PC-9 (cell line): Measurements from ENCODE around the gene ADGRD1. TPM values are rescaled to one million over a fixed set of nuclear protein-coding genes. Genes with fewer than 3 reads are reported as not detected.
A peak's percentile ranks its signal among the peaks of the same experiment; 100 is the strongest.

ENCODE experiments used
- BruUV-seq: library from RNA; stranded (reverse); fragments of 400-500 nt; replicated peaks from 2 replicates; lab custom pipeline; 2021; lab: Mats Ljungman, UMichigan
- CTCF ChIA-PET: fragments of 300-600 bp; sonication (Branson Sonifier 250); formaldehyde crosslinking; loops from one replicate; lab custom pipeline; 2022; ENCODE audit warnings: antibody characterized with exemption; lab: Charles Lee
- POLR2A ChIA-PET: fragments of 300-600 bp; sonication (Branson Sonifier 250); formaldehyde crosslinking; loops from one replicate; lab custom pipeline; 2022; ENCODE audit warnings: antibody characterized with exemption; ENCODE audit not compliant: unreplicated experiment; lab: Charles Lee
- DNase-seq, 2 experiments: peaks; one replicate each; pipeline versions ENCODE4 v3.0.0 to v3.0.0-alpha.2; 2015 to 2022; ENCODE audit warnings: mixed read lengths in 1 of 2
- H2AFZ ChIP-seq: fragments of 200-600 bp; sonication (generic); 2 replicates; pipeline ENCODE4 v1.8.1; 2017; ENCODE audit warnings: antibody characterized with exemption
- H3F3A ChIP-seq: fragments of 200-600 bp; sonication (generic); 2 replicates; pipeline ENCODE4 v1.8.1; 2017; ENCODE audit warnings: antibody characterized with exemption, mild to moderate bottlenecking, low read depth; ENCODE audit not compliant: insufficient read depth
- H3K27ac ChIP-seq: fragments of 200-600 bp; sonication (generic); 2 replicates; pipeline ENCODE4 v1.6.1; 2016; ENCODE audit warnings: mixed run types
- H3K27me3 ChIP-seq: fragments of 200-600 bp; sonication (generic); 2 replicates; pipeline ENCODE4 v1.6.1; 2016; ENCODE audit warnings: low read depth, mixed run types; ENCODE audit not compliant: insufficient read depth
- H3K36me3 ChIP-seq: fragments of 200-600 bp; sonication (generic); 2 replicates; pipeline ENCODE4 v1.6.1; 2016; ENCODE audit warnings: low read depth, mixed run types
- H3K4me1 ChIP-seq: fragments of 200-600 bp; sonication (generic); replicated peaks from 2 replicates; pipeline ENCODE4 v1.6.1; 2016; ENCODE audit warnings: mixed run types; ENCODE audit not compliant: insufficient read depth
- H3K4me2 ChIP-seq: fragments of 200-600 bp; sonication (generic); 2 replicates; pipeline ENCODE4 v1.6.1; 2017; ENCODE audit warnings: mixed run types
- H3K4me3 ChIP-seq: fragments of 200-600 bp; sonication (generic); 2 replicates; pipeline ENCODE4 v1.6.1; 2016; ENCODE audit warnings: mixed run types
- H3K79me2 ChIP-seq: fragments of 200-600 bp; sonication (generic); 2 replicates; pipeline ENCODE4 v1.6.1; 2017; ENCODE audit warnings: low read depth, mixed run types
- H3K9me2 ChIP-seq: fragments of 200-600 bp; sonication (generic); 2 replicates; pipeline ENCODE4 v1.8.1; 2017; ENCODE audit warnings: mild to moderate bottlenecking; ENCODE audit not compliant: insufficient read depth
- H3K9me3 ChIP-seq: fragments of 200-600 bp; sonication (generic); 2 replicates; pipeline ENCODE4 v1.8.1; 2016; ENCODE audit warnings: low read depth; ENCODE audit not compliant: insufficient read depth
- H4K20me1 ChIP-seq: fragments of 200-600 bp; sonication (generic); 2 replicates; pipeline ENCODE4 v1.8.1; 2017; ENCODE audit not compliant: insufficient read depth
- EZH2 ChIP-seq: fragments of 200-600 bp; sonication (generic); IDR thresholded peaks from 2 replicates; pipeline ENCODE4 v1.8.0; 2017; ENCODE audit warnings: antibody characterized with exemption, low read depth
- intact Hi-C: fragments of 100-400 bp; cut with micrococcal nuclease; formaldehyde crosslinking; loops from one replicate; pipeline ENCODE4 v1.10.0; 2022; ENCODE audit not compliant: unreplicated experiment
- total RNA-seq: library from RNA; stranded (reverse); gene quantifications from 2 replicates; pipeline ENCODE4 v1.2.3, GENCODE V29; 2021
- TF ChIP-seq, protein P1 (sequence below): fragments of 200-600 bp; sonication (generic); conservative IDR thresholded peaks from 2 replicates; pipeline ENCODE4 v1.6.1; 2017; ENCODE audit warnings: mixed run types, antibody characterized with exemption, mild to moderate bottlenecking, moderate library complexity

ADGRD1 gene
- total RNA-seq, 1 experiment from 2014 or later, result not detected

DNA sequence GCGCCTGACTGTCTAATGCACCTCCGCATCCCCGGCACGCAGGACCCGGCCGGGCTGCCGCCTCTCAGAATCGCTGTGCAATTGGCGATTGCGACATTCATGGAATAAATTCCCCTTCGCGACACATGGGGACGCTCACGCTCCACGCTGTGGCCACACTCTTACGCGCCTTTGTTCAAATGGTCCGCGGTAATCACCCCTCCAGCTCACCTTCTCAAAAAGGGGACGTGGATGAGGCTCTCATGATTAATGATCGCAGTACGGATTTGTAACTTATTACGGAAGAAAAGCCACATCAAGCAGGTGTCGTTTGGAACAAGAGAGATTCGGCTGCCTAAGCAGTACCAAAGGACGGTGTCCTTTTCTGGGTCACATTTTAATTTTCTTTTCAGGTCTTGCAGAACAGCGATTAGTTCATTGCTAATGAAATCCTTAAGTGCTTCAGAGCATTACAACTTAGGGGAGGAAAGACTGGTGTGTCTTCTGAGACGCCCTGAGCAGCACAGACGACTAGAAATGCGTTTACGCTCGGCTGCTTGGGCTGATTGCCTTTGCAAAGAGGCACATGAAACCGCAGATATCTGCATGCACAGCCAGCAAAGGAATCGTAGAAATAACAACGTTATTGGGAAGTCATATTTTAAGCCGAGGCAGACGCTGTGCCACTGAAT, 37.3 kb upstream of the ADGRD1 start:
- Histone ChIP-seq H3K9me2 (no peaks in the 10 kb centered on the region), H3F3A (no peaks in the 10 kb centered on the region), H2AFZ (no peak overlapping the region), H3K36me3 (no peaks in the 10 kb centered on the region), H3K4me1 (no peaks in the 10 kb centered on the region), H3K4me2 (no peak overlapping the region), H3K27ac (no peak overlapping the region), H3K79me2 (no peaks in the 10 kb centered on the region), H4K20me1 (0 out of 2 replicates have a peak, but pooled peaks cover 3% of the 10 kb centered on the region), H3K9me3 (no peaks in the 10 kb centered on the region; the same call in 1 of the 2 replicates), H3K27me3 (peaks cover 73% of the 10 kb centered on the region), H3K4me3 (no peak overlapping the region)
- ChIA-PET POLR2A (no interaction called here), CTCF (no interaction called here)
- intact Hi-C loops, result no loop called here
- no TSS peak for BruUV-seq
- no peak for TF ChIP-seq EZH2
- TF ChIP-seq, protein P1, sequence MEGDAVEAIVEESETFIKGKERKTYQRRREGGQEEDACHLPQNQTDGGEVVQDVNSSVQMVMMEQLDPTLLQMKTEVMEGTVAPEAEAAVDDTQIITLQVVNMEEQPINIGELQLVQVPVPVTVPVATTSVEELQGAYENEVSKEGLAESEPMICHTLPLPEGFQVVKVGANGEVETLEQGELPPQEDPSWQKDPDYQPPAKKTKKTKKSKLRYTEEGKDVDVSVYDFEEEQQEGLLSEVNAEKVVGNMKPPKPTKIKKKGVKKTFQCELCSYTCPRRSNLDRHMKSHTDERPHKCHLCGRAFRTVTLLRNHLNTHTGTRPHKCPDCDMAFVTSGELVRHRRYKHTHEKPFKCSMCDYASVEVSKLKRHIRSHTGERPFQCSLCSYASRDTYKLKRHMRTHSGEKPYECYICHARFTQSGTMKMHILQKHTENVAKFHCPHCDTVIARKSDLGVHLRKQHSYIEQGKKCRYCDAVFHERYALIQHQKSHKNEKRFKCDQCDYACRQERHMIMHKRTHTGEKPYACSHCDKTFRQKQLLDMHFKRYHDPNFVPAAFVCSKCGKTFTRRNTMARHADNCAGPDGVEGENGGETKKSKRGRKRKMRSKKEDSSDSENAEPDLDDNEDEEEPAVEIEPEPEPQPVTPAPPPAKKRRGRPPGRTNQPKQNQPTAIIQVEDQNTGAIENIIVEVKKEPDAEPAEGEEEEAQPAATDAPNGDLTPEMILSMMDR, result peak; percentile 74
- DNase-seq, result peak in 1 of 2 experiments; percentile 11

DNA sequence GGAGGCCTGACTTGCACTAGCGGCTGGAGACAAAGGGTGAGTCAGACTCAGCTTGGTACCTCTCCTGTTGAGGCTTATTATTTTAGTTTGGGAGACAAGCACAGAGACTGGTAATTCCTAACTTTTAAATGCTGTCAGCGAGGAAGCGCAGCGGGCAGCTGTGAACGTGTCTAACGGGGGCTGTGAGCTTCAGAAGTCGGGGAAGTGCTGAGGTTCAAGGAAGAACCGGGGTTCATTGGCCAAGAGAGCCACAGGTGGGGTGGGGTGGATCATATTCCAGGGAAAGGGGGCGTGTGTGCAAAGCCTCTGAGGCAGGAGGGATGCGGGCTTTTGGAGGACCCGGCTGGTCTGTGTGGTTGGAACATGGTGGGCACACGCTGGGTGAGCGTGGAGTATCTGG, 36.1 kb upstream of the ADGRD1 start:
- DNase-seq, result no peak
- POLR2A ChIA-PET, result no interaction called here
- H3K4me3 ChIP-seq, result no peak overlapping the region
- CTCF ChIA-PET, result no interaction called here
- no peaks in the 10 kb centered on the region for H3K79me2 ChIP-seq
- BruUV-seq, result no TSS peak
- no peaks in the 10 kb centered on the region for H3F3A ChIP-seq
- H3K27me3 ChIP-seq, result peaks cover 85% of the 10 kb centered on the region
- intact Hi-C loops, result no loop called here
- no peak overlapping the region for H2AFZ ChIP-seq
- no peaks in the 10 kb centered on the region for H3K4me1 ChIP-seq
- no peak overlapping the region for H3K4me2 ChIP-seq
- H3K9me2 ChIP-seq, result no peaks in the 10 kb centered on the region
- no peaks in the 10 kb centered on the region; the same call in 1 of the 2 replicates for H3K9me3 ChIP-seq
- H3K36me3 ChIP-seq, result no peaks in the 10 kb centered on the region
- no peak overlapping the region for H3K27ac ChIP-seq
- TF ChIP-seq, protein P1, result no peak
- no peak for TF ChIP-seq EZH2
- 0 out of 2 replicates have a peak, but pooled peaks cover 3% of the 10 kb centered on the region for H4K20me1 ChIP-seq

DNA sequence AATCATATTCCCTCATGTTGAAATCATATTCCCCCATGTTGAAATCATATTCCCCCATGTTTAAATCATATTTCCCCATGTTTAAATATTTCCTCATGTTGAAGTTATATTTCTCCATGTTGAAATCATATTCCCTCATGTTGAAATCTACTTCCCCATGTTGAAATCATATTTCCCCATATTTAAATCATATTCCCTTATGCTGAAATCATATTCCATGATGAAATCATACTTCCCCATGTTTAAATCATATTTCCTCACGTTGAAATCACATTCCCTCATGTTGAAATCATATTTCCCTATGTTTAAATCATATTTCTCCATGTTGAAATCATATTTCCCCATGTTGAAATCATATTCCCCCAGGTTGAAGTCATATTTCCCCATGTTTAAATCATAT, 34.6 kb upstream of the ADGRD1 start:
- H3F3A ChIP-seq, result no peaks in the 10 kb centered on the region
- no peak overlapping the region for H3K4me3 ChIP-seq
- H2AFZ ChIP-seq, result no peak overlapping the region
- H3K9me3 ChIP-seq, result no peaks in the 10 kb centered on the region; the same call in 1 of the 2 replicates
- no peak overlapping the region for H3K27ac ChIP-seq
- intact Hi-C loops, result no loop called here
- no peak for DNase-seq
- H3K36me3 ChIP-seq, result no peaks in the 10 kb centered on the region
- no peak overlapping the region for H3K4me2 ChIP-seq
- peaks cover 95% of the 10 kb centered on the region for H3K27me3 ChIP-seq
- H4K20me1 ChIP-seq, result 0 out of 2 replicates have a peak, but pooled peaks cover 3% of the 10 kb centered on the region
- TF ChIP-seq EZH2, result no peak
- TF ChIP-seq, protein P1, result no peak
- ChIA-PET POLR2A (no interaction called here), CTCF (no interaction called here)
- no peaks in the 10 kb centered on the region for H3K9me2 ChIP-seq
- H3K79me2 ChIP-seq, result no peaks in the 10 kb centered on the region
- no TSS peak for BruUV-seq
- H3K4me1 ChIP-seq, result no peaks in the 10 kb centered on the region
